Measurements from ENCODE around the gene CFAP97D1. TPM values are rescaled to one million over a fixed set of nuclear protein-coding genes. Genes with fewer than 3 reads are reported as not detected.
"Not testable (repeated sequence)": the region's sequence is repeated elsewhere in the genome, so short reads cannot be mapped to it uniquely, and the experiment has no call there.

Gene CFAP97D1
- polyA plus RNA-seq, 3 donors: not detected

GRCh38 chr17:43787728-43788127 is 7.5 kb downstream of the CFAP97D1 start:
- H3K27ac ChIP-seq (ENCODE audit: low read depth, low read length): no peak overlapping the region
- WGBS, 3 donors: 62 to 78% (median 71%) methylated on average over 2 of the region's 2 CpGs

GRCh38 chr17:43788540-43788939 is 8.3 kb downstream of the CFAP97D1 start:
- WGBS, 3 donors: 82 to 85% (median 83%) methylated on average over 5 of the region's 5 CpGs
- no peak overlapping the region for H3K27ac ChIP-seq (ENCODE audit: low read depth, low read length)

GRCh38 chr17:43789482-43789881 is 9.2 kb downstream of the CFAP97D1 start:
- 81 to 94% (median 90%) methylated on average over 1 of the region's 1 CpG for WGBS, 3 donors
- no peak overlapping the region for H3K27ac ChIP-seq (ENCODE audit: low read depth, low read length)

- no peak overlapping the region for H3K27ac ChIP-seq (ENCODE audit: low read depth, low read length)
- WGBS, 3 donors: 85 to 92% (median 88%) methylated on average over 14 of the region's 14 CpGs
Observed at GRCh38 chr17:43790311-43790940, 10.2 kb downstream of the CFAP97D1 start.

- 18 to 27% (median 21%) methylated on average over 3 of the region's 3 CpGs for WGBS, 3 donors
- H3K27ac ChIP-seq (ENCODE audit: low read depth, low read length): no peak overlapping the region
Observed at GRCh38 chr17:43791589-43791988, 11.4 kb downstream of the CFAP97D1 start.

- H3K27ac ChIP-seq (ENCODE audit: low read depth, low read length): not testable (repeated sequence)
- WGBS, 3 donors: 86 to 96% (median 93%) methylated on average over 4 of the region's 4 CpGs
Observed at GRCh38 chr17:43792668-43793067, 12.4 kb downstream of the CFAP97D1 start.

- WGBS, 3 donors: 79 to 92% (median 83%) methylated on average over 8 of the region's 9 CpGs
- not testable (repeated sequence) for H3K27ac ChIP-seq (ENCODE audit: low read depth, low read length)
Observed at GRCh38 chr17:43798024-43798423, 17.8 kb downstream of the CFAP97D1 start.

- WGBS, 3 donors: 84 to 90% (median 86%) methylated on average over 2 of the region's 2 CpGs
- H3K27ac ChIP-seq (ENCODE audit: low read depth, low read length): no peak overlapping the region
Observed at GRCh38 chr17:43799047-43799446, 18.8 kb downstream of the CFAP97D1 start.

GRCh38 chr17:43800736-43801135 is 20.5 kb downstream of the CFAP97D1 start:
- WGBS, 3 donors: 90 to 95% (median 95%) methylated on average over 3 of the region's 3 CpGs

GRCh38 chr17:43801844-43802243 is 21.6 kb downstream of the CFAP97D1 start:
- 74 to 85% (median 82%) methylated on average over 3 of the region's 3 CpGs for WGBS, 3 donors
- no peak overlapping the region for H3K27ac ChIP-seq (ENCODE audit: low read depth, low read length)

More at GRCh38 chr17:43800736-43801135, 20.5 kb downstream of the CFAP97D1 start:
- H3K27ac ChIP-seq (ENCODE audit: low read depth, low read length): no peak overlapping the region

GRCh38 chr17:43803758-43804157 is 23.5 kb downstream of the CFAP97D1 start:
- no peak overlapping the region for H3K27ac ChIP-seq (ENCODE audit: low read depth, low read length)
- WGBS, 3 donors: 70 to 75% (median 72%) methylated on average over 4 of the region's 4 CpGs

- no peak overlapping the region for H3K27ac ChIP-seq (ENCODE audit: low read depth, low read length)
Observed at GRCh38 chr17:43805117-43805516, 24.9 kb downstream of the CFAP97D1 start.

- WGBS, 3 donors: 82 to 90% (median 83%) methylated on average over 4 of the region's 4 CpGs
- no peak overlapping the region for H3K27ac ChIP-seq (ENCODE audit: low read depth, low read length)
Observed at GRCh38 chr17:43808076-43808475, 27.8 kb downstream of the CFAP97D1 start.

- WGBS, 3 donors: 89 to 92% (median 92%) methylated on average over 5 of the region's 5 CpGs
- no peak overlapping the region for H3K27ac ChIP-seq (ENCODE audit: low read depth, low read length)
Observed at GRCh38 chr17:43809121-43809520, 28.9 kb downstream of the CFAP97D1 start.

- 82 to 89% (median 86%) methylated on average over 4 of the region's 4 CpGs for WGBS, 3 donors
- H3K27ac ChIP-seq (ENCODE audit: low read depth, low read length): no peak overlapping the region
Observed at GRCh38 chr17:43810226-43810715, 30.0 kb downstream of the CFAP97D1 start.

GRCh38 chr17:43810823-43811222 is 30.6 kb downstream of the CFAP97D1 start:
- WGBS, 3 donors: 91 to 94% (median 92%) methylated on average over 5 of the region's 5 CpGs
- no peak overlapping the region for H3K27ac ChIP-seq (ENCODE audit: low read depth, low read length)

- H3K27ac ChIP-seq (ENCODE audit: low read depth, low read length): no peak overlapping the region
- 90 to 94% (median 91%) methylated on average over 10 of the region's 10 CpGs for WGBS, 3 donors
Observed at GRCh38 chr17:43812396-43813265, 32.4 kb downstream of the CFAP97D1 start.

- WGBS, 3 donors: 75 to 91% (median 90%) methylated on average over 3 of the region's 3 CpGs
- H3K27ac ChIP-seq (ENCODE audit: low read depth, low read length): no peak overlapping the region
Observed at GRCh38 chr17:43813386-43813785, 33.2 kb downstream of the CFAP97D1 start.

GRCh38 chr17:43814026-43814425 is 33.8 kb downstream of the CFAP97D1 start:
- 78 to 88% (median 85%) methylated on average over 12 of the region's 12 CpGs for WGBS, 3 donors
- H3K27ac ChIP-seq (ENCODE audit: low read depth, low read length): no peak overlapping the region

All from adipose tissue (tissue), 3 donors.